ENCODE measurements around the gene THAP9. TPM values are rescaled to one million over a fixed set of nuclear protein-coding genes. Genes with fewer than 3 reads are reported as not detected.

The THAP9 gene
- total RNA-seq, 4 donors from 2014 or later, result 2.1 to 9.0 (median 3.9) TPM

- TF ChIP-seq CTCF (IDR thresholded peaks at IDR 0.05; ENCODE audit: low read depth), result no peak
These were observed 9.4 kb upstream of the THAP9 start, which contains the start of gene SEC31A for GRCh38 chr4:82890901-82891706. Gene SEC31A, minus strand, starts transcription at chr4:82891153. Its CDS starts 9,217 bp downstream, at chr4:82881936.

- TF ChIP-seq CTCF (IDR thresholded peaks at IDR 0.05; ENCODE audit: low read depth), result no peak
These were observed 8.6 kb upstream of the THAP9 start for GRCh38 chr4:82891707-82892466.

- no peak for TF ChIP-seq CTCF (IDR thresholded peaks at IDR 0.05; ENCODE audit: low read depth)
These were observed 8.1 kb upstream of the THAP9 start for GRCh38 chr4:82892467-82892802.

- no peak for TF ChIP-seq CTCF (IDR thresholded peaks at IDR 0.05; ENCODE audit: low read depth)
These were observed 6.6 kb upstream of the THAP9 start for GRCh38 chr4:82893942-82894341.

- no peak for TF ChIP-seq CTCF (IDR thresholded peaks at IDR 0.05; ENCODE audit: low read depth)
These were observed 3.8 kb upstream of the THAP9 start for GRCh38 chr4:82896755-82897154.

- no peak for TF ChIP-seq CTCF (IDR thresholded peaks at IDR 0.05; ENCODE audit: low read depth)
These were observed 2.0 kb upstream of the THAP9 start for GRCh38 chr4:82898322-82899243.

Measured in subcutaneous adipose tissue (tissue), 4 donors.